ENCODE data around the gene DMRT3.

DNA sequence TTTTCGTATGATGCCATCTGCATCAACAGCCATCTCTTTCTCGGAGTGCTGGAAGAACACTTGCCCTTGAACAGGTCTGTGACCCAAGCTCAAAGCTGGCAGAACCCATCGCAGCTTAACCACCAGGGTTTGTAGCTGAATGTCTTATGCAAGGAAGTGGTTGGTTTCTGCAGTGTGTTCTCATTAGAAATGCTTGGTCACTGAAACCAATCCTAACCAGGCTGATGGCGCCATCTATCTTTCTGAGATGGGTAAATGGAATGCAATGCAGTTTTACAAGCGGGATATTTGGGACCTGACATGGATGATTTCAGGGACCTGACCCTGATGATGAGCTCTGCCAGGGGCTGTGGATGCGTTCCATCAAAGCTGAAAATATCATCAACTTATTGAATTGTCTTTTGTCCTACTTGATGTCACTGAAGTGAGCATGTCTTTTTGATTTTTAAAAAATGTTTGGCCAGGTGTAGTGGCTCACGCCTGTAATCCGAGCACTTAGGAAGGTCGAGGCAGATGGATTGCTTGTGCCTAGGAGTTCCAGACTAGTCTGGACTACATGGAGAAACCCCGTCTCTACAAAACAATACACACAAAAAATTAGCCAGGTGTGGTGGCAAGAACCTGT lies 28.7 kb downstream of the DMRT3 start:
- TF ChIP-seq, protein P1, sequence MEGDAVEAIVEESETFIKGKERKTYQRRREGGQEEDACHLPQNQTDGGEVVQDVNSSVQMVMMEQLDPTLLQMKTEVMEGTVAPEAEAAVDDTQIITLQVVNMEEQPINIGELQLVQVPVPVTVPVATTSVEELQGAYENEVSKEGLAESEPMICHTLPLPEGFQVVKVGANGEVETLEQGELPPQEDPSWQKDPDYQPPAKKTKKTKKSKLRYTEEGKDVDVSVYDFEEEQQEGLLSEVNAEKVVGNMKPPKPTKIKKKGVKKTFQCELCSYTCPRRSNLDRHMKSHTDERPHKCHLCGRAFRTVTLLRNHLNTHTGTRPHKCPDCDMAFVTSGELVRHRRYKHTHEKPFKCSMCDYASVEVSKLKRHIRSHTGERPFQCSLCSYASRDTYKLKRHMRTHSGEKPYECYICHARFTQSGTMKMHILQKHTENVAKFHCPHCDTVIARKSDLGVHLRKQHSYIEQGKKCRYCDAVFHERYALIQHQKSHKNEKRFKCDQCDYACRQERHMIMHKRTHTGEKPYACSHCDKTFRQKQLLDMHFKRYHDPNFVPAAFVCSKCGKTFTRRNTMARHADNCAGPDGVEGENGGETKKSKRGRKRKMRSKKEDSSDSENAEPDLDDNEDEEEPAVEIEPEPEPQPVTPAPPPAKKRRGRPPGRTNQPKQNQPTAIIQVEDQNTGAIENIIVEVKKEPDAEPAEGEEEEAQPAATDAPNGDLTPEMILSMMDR (IDR thresholded peaks at IDR 0.05): peak; percentile 47 to 58 (median 52)
- TF ChIP-seq POLR2A (IDR thresholded peaks at IDR 0.05): no peak
